ENCODE data around the gene PRICKLE4. TPM values are rescaled to one million over a fixed set of nuclear protein-coding genes. Genes with fewer than 3 reads are reported as not detected.
"Not testable (repeated sequence)": the region's sequence is repeated elsewhere in the genome, so short reads cannot be mapped to it uniquely, and the experiment has no call there.

Gene PRICKLE4
- total and polyA plus RNA-seq, 8 donors, result 0.88 to 5.7 (median 1.9) TPM

DNA sequence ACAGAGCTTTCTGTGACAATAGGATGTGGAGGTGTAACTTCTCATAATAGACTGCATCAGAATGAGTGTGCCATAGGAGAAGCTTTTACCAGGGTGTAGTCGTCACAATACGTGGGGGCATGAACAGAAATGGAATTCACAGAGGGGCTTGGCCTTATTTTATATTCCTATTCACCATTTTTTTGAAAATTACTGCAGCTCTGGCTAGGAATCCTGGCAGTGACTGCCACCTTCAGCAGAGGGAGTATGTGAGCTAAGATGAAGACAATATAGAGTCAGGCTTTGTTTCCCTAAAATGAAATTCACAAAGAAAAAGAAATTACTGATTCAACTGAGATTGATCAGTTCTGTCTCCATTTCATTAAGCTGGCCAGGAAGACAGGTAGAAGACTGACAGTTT lies 20.8 kb downstream of the PRICKLE4 start:
- H3K36me3 ChIP-seq, result peaks cover 0 to 6% (median 0%) of the 10 kb centered on the region in 3 donors
- intact Hi-C loops (cut with DNase I), result no loop called here
- TF ChIP-seq, protein P1, sequence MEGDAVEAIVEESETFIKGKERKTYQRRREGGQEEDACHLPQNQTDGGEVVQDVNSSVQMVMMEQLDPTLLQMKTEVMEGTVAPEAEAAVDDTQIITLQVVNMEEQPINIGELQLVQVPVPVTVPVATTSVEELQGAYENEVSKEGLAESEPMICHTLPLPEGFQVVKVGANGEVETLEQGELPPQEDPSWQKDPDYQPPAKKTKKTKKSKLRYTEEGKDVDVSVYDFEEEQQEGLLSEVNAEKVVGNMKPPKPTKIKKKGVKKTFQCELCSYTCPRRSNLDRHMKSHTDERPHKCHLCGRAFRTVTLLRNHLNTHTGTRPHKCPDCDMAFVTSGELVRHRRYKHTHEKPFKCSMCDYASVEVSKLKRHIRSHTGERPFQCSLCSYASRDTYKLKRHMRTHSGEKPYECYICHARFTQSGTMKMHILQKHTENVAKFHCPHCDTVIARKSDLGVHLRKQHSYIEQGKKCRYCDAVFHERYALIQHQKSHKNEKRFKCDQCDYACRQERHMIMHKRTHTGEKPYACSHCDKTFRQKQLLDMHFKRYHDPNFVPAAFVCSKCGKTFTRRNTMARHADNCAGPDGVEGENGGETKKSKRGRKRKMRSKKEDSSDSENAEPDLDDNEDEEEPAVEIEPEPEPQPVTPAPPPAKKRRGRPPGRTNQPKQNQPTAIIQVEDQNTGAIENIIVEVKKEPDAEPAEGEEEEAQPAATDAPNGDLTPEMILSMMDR (IDR thresholded peaks at IDR 0.05), result no peak
- ATAC-seq, result no peak
- 79 to 86% methylated on average over 2 of the region's 2 CpGs for WGBS, 2 donors
- H3K27me3 ChIP-seq, result no peaks in the 10 kb centered on the region
- H3K9me3 ChIP-seq, result no peaks in the 10 kb centered on the region
- H3K4me3 ChIP-seq, result no peak overlapping the region
- DNase-seq, result no peak
- no peak for FAIRE-seq
- no peak overlapping the region for H3K27ac ChIP-seq
- no peaks in the 10 kb centered on the region for H3K4me1 ChIP-seq

DNA sequence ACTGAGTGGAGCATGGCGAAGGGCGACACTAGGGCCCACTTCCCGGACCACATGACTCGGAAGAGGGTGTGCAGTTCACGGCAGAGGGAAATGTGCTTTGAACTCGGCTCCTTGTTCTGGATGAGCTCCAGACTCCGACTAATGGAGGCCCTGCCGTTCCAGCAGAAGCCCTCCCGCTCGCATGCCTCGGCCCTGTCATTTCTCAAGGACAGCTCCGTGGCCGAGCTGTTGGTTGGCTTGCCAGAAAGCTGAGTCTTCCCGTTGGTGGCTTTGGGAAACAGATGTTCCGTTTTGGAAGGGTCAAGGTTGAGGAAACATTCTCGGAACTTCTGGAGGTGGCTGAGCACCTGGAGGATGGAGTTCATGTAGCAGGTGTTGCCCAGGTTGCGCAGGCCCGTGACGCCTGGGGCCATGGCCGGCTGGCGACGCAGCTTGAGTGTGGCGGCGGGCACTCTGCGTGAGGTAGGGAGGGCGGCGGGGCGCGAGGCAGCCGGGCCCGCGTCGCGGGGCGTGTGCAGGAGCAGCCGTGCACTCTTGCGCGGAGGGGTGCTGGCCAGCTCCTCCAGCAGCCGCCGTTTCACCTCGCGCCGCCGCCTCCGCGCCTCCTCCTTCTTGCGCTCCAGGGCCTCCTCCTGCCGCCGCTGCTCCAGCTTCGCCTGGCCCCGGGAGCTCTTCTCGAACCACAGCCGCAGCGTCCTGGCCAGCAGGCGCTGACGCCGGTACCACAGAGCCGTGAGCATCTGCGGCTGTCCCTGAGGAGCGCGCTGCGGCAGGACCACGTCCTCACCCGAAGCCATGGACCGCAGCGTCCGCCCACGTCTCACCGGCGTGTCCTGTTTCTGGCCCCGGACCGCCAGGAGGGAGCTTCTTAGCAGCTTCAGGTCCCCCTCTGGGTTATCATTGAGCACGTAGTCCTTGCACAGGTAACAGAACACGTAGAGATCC lies 25.5 kb downstream of the PRICKLE4 start:
- no peak for DNase-seq
- no peaks in the 10 kb centered on the region for H3K27me3 ChIP-seq
- H3K4me3 ChIP-seq, result no peak overlapping the region
- no peak for FAIRE-seq
- H3K27ac ChIP-seq, result no peak overlapping the region
- 93 to 94% methylated on average over 64 to 74 of the region's 74 CpGs for WGBS, 2 donors
- no peak for ATAC-seq
- TF ChIP-seq, protein P1 (IDR thresholded peaks at IDR 0.05), result no peak
- peaks cover 0 to 8% (median 0%) of the 10 kb centered on the region in 3 donors for H3K36me3 ChIP-seq
- no peaks in the 10 kb centered on the region for H3K9me3 ChIP-seq
- no peaks in the 10 kb centered on the region for H3K4me1 ChIP-seq
- intact Hi-C loops (cut with DNase I), result no loop called here

DNA sequence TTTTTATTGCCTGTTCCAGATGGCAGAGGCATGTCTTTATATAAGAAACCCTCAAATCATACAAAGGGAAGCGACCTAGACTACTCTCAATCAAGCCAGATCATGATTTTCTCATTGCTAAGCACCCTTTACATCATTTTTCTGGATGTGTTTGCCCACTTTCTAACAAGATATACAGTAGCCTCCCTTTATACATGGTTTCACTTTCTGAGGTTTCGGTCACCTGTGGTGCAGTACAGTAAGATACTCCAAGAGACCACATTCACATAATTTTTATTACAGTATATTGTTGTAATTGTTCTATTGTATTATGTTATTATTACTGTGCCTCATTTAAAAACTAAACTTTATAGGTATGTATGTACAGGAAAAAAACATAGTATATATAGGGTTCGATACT lies 30.5 kb downstream of the PRICKLE4 start:
- intact Hi-C loops (cut with DNase I), result no loop called here
- no peak overlapping the region for H3K27ac ChIP-seq
- DNase-seq (no peak), FAIRE-seq (no peak), ATAC-seq (no peak)
- 95 to 99% methylated on average over 3 of the region's 3 CpGs for WGBS, 2 donors
- H3K27me3 ChIP-seq, result no peaks in the 10 kb centered on the region
- TF ChIP-seq, protein P1 (IDR thresholded peaks at IDR 0.05), result no peak
- H3K4me1 ChIP-seq, result no peaks in the 10 kb centered on the region
- no peaks in the 10 kb centered on the region for H3K9me3 ChIP-seq
- no peak overlapping the region for H3K4me3 ChIP-seq
- H3K36me3 ChIP-seq, result peaks cover 0 to 5% (median 0%) of the 10 kb centered on the region in 3 donors

DNA sequence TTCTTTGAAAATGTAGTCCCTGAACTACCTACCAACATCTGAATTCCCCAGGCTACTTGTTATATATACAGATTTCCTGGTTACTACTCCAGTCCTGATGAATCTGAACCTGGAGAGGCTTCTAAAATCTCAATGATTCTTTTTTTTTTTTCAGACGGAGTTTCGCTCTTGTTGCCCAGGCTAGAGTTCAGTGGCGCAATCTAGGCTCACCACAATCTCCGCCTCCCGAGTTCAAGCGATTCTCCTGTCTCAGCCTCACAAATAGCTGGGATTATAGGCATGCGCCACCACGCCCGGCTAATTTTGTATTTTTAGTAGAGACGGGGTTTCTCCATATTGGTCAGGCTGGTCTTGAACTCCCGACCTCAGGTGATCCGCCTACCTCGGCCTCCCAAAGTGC lies 31.4 kb downstream of the PRICKLE4 start:
- ATAC-seq; H3K4me3 ChIP-seq; H3K4me1 ChIP-seq; H3K9me3 ChIP-seq; H3K36me3 ChIP-seq; DNase-seq; H3K27me3 ChIP-seq; H3K27ac ChIP-seq; intact Hi-C loops (cut with DNase I); FAIRE-seq: not testable (repeated sequence)
- WGBS, 2 donors, result 93 to 98% methylated on average over 12 to 13 of the region's 13 CpGs

DNA sequence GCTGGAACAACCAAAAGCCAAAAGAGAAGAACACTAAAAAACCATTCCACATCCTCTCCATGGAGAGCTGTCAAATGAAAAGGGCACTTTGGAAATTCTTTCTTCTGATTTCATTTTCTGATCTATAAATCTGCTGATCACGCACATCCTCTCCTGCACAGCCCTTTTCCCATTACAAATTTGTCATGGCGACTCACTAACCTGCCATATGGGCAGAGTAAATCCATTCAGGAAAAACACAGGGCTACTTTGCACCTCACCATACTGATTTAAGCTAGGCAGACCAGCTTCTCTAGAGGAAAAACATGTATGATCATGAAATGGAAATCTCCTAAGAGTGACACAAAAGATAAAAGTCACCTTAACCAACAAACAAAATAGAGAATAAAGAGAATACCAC lies 32.9 kb downstream of the PRICKLE4 start:
- DNase-seq (no peak), FAIRE-seq (no peak), ATAC-seq (no peak)
- H3K4me1 ChIP-seq, result no peaks in the 10 kb centered on the region
- intact Hi-C loops (cut with DNase I), result no loop called here
- TF ChIP-seq, protein P1 (IDR thresholded peaks at IDR 0.05), result no peak
- 83 to 84% methylated on average over 2 of the region's 2 CpGs for WGBS, 2 donors
- H3K27ac ChIP-seq, result no peak overlapping the region
- no peaks in the 10 kb centered on the region for H3K36me3 ChIP-seq
- no peak overlapping the region for H3K4me3 ChIP-seq
- H3K9me3 ChIP-seq, result no peaks in the 10 kb centered on the region
- H3K27me3 ChIP-seq, result no peaks in the 10 kb centered on the region

Measured in pancreas (tissue), 10 donors.